ENCODE results near the gene BRME1.

GRCh38 chr19:13894552-13894951, 11.4 kb downstream of the BRME1 start:
- TF ChIP-seq CTCF (IDR thresholded peaks at IDR 0.05) (no peak), POLR2A (IDR thresholded peaks at IDR 0.05) (no peak)

Measured in lower leg skin (tissue), 3 donors.